OCI-LY7 (cell line): ENCODE measurements around the gene MPHOSPH8. TPM values are rescaled to one million over a fixed set of nuclear protein-coding genes. Genes with fewer than 3 reads are reported as not detected.

Experiments
- BruUV-seq: library from RNA; stranded (reverse); fragments of 400-500 nt; replicated peaks from 2 replicates; lab custom pipeline; 2021; lab: Mats Ljungman, UMichigan
- CTCF ChIA-PET: fragments of 300-600 bp; sonication (Branson Sonifier 250); formaldehyde crosslinking; loops from one replicate; lab custom pipeline; 2022; ENCODE audit warnings: antibody characterized with exemption; ENCODE audit not compliant: unreplicated experiment; lab: Charles Lee
- POLR2A ChIA-PET: fragments of 300-600 bp; sonication (Branson Sonifier 250); formaldehyde crosslinking; loops from one replicate; lab custom pipeline; 2022; ENCODE audit warnings: antibody characterized with exemption; lab: Charles Lee
- DNase-seq: peaks from one replicate; pipeline ENCODE4 v3.0.0-alpha.2; 2015; ENCODE audit warnings: low spot score
- H2AFZ ChIP-seq: fragments of 200-600 bp; sonication (generic), shearing (Covaris generic); 2 replicates; pipeline ENCODE4 v1.6.1; 2014; ENCODE audit warnings: mild to moderate bottlenecking, antibody characterized with exemption, low read length, moderate library complexity
- H3K27ac ChIP-seq: fragments of 200-600 bp; sonication (generic); 2 replicates; pipeline ENCODE4 v1.5.1; 2014; ENCODE audit warnings: mixed run types, low read depth, mild to moderate bottlenecking, moderate library complexity, low read length, inconsistent platforms; ENCODE audit not compliant: poor library complexity, severe bottlenecking
- H3K36me3 ChIP-seq: fragments of 200-600 bp; sonication (generic); 2 replicates; pipeline ENCODE4 v1.6.1; 2014; ENCODE audit warnings: mild to moderate bottlenecking, antibody characterized with exemption, low read length, moderate library complexity, mixed read lengths; ENCODE audit not compliant: insufficient read depth
- H3K4me1 ChIP-seq: fragments of 200-600 bp; sonication (generic); 2 replicates; pipeline ENCODE4 v1.5.1; 2014; ENCODE audit warnings: mild to moderate bottlenecking, low read length; ENCODE audit not compliant: insufficient read depth, poor library complexity, severe bottlenecking
- H3K4me2 ChIP-seq: fragments of 200-600 bp; sonication (generic); 2 replicates; pipeline ENCODE4 v1.6.1; 2014; ENCODE audit warnings: mild to moderate bottlenecking, low read length
- H3K4me3 ChIP-seq: fragments of 200-600 bp; sonication (generic); 2 replicates; pipeline ENCODE4 v1.5.1; 2014; ENCODE audit warnings: mild to moderate bottlenecking, low read depth, low read length; ENCODE audit not compliant: poor library complexity, severe bottlenecking
- H3K79me2 ChIP-seq: fragments of 200-600 bp; sonication (generic); 2 replicates; pipeline ENCODE4 v1.6.1; 2016; ENCODE audit warnings: low read depth, mild to moderate bottlenecking, low read length, moderate library complexity, mixed read lengths; ENCODE audit not compliant: insufficient read depth
- H3K9me2 ChIP-seq: fragments of 200-600 bp; sonication (generic); 2 replicates; pipeline ENCODE4 v1.6.1; 2016; ENCODE audit warnings: mild to moderate bottlenecking, low read length, mixed read lengths; ENCODE audit not compliant: insufficient read depth
- H3K9me3 ChIP-seq: fragments of 200-600 bp; sonication (generic); 2 replicates; pipeline ENCODE4 v1.6.1; 2014; ENCODE audit warnings: mild to moderate bottlenecking, mixed run types, low read length, mixed read lengths
- H4K20me1 ChIP-seq: fragments of 200-600 bp; sonication (generic); 2 replicates; pipeline ENCODE4 v1.6.1; 2014; ENCODE audit warnings: mild to moderate bottlenecking, antibody characterized with exemption, low read length, moderate library complexity, mixed read lengths; ENCODE audit not compliant: insufficient read depth
- CTCF ChIP-seq: fragments of 200-600 bp; sonication (generic); conservative IDR thresholded peaks from 2 replicates; pipeline ENCODE4 v1.5.1; 2014; ENCODE audit warnings: mild to moderate bottlenecking, antibody characterized with exemption, low read length, moderate library complexity, mixed read lengths
- EZH2phosphoT487 ChIP-seq: fragments of 200-600 bp; sonication (generic); IDR thresholded peaks from 2 replicates; pipeline ENCODE4 v1.6.1; 2018; ENCODE audit warnings: low read depth, borderline replicate concordance, mild to moderate bottlenecking, mixed run types, antibody characterized with exemption, low read length, moderate library complexity, mixed read lengths
- intact Hi-C: fragments of 100-400 bp; cut with micrococcal nuclease; formaldehyde crosslinking; loops from one replicate; pipeline ENCODE4 v1.10.0; 2022; ENCODE audit not compliant: unreplicated experiment
- total RNA-seq, 2 experiments: library from RNA; depleted of rRNA in 1 of 2; stranded (reverse); fragments of >200 nt in 1 of 2; shearing (Covaris generic) in 1 of 2; gene quantifications; 2 replicates each; pipeline ENCODE4 v1.2.3, GENCODE V29; 2014 to 2022

Gene MPHOSPH8
- total RNA-seq, 2 experiments from 2014 or later, result 12.8 to 31.1 TPM

GRCh38 chr13:19650742-19651141, 17.3 kb downstream of the MPHOSPH8 start:
- no peak overlapping the region for H3K27ac ChIP-seq
- ChIA-PET POLR2A (interaction anchor here (0.6 kb wide), 1 partner anchor 10 kb away, joined by 3 read pairs; no protein-coding TSS in a partner anchor), CTCF (no interaction called here)
- intact Hi-C loops, result no loop called here
- H3K36me3 ChIP-seq, result peaks cover 45% of the 10 kb centered on the region
- TF ChIP-seq CTCF (no peak), EZH2phosphoT487 (no peak)
- no peak overlapping the region for H2AFZ ChIP-seq
- no peak overlapping the region for H3K4me2 ChIP-seq
- H3K79me2 ChIP-seq, result no peaks in the 10 kb centered on the region
- H4K20me1 ChIP-seq, result no peaks in the 10 kb centered on the region
- no peak for DNase-seq
- H3K4me3 ChIP-seq, result no peak overlapping the region
- BruUV-seq, result no TSS peak
- no peaks in the 10 kb centered on the region for H3K9me2 ChIP-seq
- H3K9me3 ChIP-seq, result no peaks in the 10 kb centered on the region
- H3K4me1 ChIP-seq, result no peaks in the 10 kb centered on the region

- TF ChIP-seq EZH2phosphoT487 (no peak), CTCF (no peak)
- intact Hi-C loops, result no loop called here
- Histone ChIP-seq H3K36me3 (peaks cover 50% of the 10 kb centered on the region), H3K4me3 (no peak overlapping the region), H3K79me2 (no peaks in the 10 kb centered on the region), H4K20me1 (no peaks in the 10 kb centered on the region), H3K4me2 (no peak overlapping the region), H3K4me1 (no peaks in the 10 kb centered on the region), H3K27ac (no peak overlapping the region), H2AFZ (no peak overlapping the region), H3K9me2 (no peaks in the 10 kb centered on the region), H3K9me3 (no peaks in the 10 kb centered on the region)
- BruUV-seq, result no TSS peak
- ChIA-PET POLR2A (no interaction called here), CTCF (no interaction called here)
- DNase-seq, result no peak
Observed at GRCh38 chr13:19657872-19658591, 24.6 kb downstream of the MPHOSPH8 start.

GRCh38 chr13:19658831-19659230, 25.4 kb downstream of the MPHOSPH8 start:
- Histone ChIP-seq H2AFZ (no peak overlapping the region), H4K20me1 (no peaks in the 10 kb centered on the region), H3K79me2 (no peaks in the 10 kb centered on the region), H3K36me3 (peaks cover 58% of the 10 kb centered on the region), H3K4me2 (no peak overlapping the region), H3K9me3 (no peaks in the 10 kb centered on the region), H3K9me2 (no peaks in the 10 kb centered on the region), H3K4me3 (no peak overlapping the region), H3K4me1 (no peaks in the 10 kb centered on the region), H3K27ac (no peak overlapping the region)
- ChIA-PET CTCF (no interaction called here), POLR2A (interaction anchor here (0.7 kb wide), 1 partner anchor 800 kb away, joined by 4 read pairs; no protein-coding TSS in a partner anchor)
- intact Hi-C loops, result no loop called here
- TF ChIP-seq CTCF, result no peak
- no peak for TF ChIP-seq EZH2phosphoT487
- no peak for DNase-seq
- BruUV-seq, result no TSS peak
